CD4-positive, alpha-beta T cell treated with Interleukin-4 for 1 hour (primary cell): ENCODE measurements around the gene CDYL2.
A peak's percentile ranks its signal among the peaks of the same experiment; 100 is the strongest.
"Not testable (repeated sequence)": the region's sequence is repeated elsewhere in the genome, so short reads cannot be mapped to it uniquely, and the experiment has no call there.

ENCODE experiments used
- DNase-seq, 2 donors: peaks; one replicate each; pipeline ENCODE4 v3.0.0-alpha.2; 2020 to 2022

The CDYL2 gene

DNA sequence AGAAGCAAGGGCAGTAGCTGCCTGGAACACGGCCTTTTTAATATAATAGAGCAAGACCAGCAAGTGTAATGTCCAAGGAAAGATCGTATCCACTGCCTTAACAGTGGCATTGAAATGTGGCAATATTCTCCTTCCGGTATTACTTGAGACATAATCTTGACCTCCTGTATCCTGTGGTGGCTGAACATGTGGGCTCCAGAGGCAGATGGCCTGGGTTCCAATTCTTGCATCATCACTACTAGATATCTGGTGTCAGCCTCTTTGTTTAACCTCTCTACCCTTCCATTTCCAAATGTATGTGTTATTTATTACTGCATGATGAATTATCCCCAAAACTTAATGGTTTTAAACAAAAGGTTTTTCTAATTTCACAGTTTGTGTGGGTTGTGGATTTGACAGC is 3.5 kb upstream of the CDYL2 start:
- no peak for DNase-seq

DNA sequence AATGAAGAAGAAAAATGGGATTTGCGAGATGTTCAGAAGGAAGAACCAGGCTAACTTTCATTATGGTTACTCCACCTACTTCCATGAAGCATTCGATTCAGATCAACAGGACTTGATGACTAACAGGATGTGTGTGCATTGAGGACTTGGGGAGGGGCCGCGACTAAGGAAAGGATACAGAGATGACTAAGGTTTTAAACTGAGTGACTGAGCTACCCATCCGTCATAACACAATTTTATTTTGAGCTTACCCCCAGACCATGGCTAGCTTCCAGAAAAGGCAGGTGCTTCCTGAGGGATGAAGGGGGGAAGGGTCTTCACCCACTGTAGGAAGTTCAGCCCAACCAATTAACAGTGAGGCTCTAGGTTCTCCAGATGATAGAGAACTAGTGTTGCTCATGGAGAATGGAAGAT is 2.5 kb upstream of the CDYL2 start:
- peak; percentile 30 to 33 for DNase-seq

DNA sequence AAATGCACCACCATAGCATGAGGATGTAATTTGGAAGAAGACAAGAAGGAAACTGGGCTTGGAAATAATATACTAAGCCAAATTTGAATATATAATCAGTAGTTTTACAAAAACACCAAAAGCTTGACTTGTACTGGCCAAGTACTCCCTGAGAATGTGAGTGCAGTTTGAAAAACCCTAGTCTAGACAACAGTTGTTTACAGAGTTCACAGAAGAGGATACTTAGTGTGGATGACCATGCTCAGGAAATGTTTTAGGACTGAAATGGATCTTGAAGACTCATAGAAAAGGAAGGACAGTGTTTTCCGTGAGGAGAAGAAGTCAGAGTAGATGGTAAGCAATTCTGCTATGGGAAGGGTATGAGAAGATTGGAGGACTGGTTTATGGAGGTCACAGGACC is 1.9 kb upstream of the CDYL2 start:
- DNase-seq: no peak

DNA sequence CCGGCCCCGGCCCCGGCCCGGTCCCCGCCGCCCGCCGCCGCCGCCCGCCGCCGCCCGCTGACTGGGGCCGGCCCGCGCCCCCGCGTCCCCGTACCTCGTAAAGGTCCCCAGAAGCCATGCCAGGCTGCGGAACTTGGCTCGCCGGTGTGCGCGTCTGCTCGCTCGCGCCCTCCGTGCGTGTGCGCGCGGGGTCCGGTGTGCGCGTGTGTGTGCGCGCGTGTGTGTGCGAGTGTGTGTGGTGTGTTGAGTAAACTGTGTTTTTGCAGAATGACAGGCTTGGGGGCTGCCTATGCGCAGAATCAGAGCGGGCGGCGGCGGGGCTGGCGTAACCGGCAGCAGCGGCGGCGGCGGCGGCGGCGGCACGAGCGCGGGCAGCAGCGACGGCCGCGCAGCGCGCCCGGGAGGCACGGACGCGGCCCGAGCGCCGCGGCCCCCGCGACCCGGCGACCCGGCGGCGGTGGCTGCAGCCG is 307 bp downstream of the CDYL2 start:
- DNase-seq: peak; percentile 52 to 69

DNA sequence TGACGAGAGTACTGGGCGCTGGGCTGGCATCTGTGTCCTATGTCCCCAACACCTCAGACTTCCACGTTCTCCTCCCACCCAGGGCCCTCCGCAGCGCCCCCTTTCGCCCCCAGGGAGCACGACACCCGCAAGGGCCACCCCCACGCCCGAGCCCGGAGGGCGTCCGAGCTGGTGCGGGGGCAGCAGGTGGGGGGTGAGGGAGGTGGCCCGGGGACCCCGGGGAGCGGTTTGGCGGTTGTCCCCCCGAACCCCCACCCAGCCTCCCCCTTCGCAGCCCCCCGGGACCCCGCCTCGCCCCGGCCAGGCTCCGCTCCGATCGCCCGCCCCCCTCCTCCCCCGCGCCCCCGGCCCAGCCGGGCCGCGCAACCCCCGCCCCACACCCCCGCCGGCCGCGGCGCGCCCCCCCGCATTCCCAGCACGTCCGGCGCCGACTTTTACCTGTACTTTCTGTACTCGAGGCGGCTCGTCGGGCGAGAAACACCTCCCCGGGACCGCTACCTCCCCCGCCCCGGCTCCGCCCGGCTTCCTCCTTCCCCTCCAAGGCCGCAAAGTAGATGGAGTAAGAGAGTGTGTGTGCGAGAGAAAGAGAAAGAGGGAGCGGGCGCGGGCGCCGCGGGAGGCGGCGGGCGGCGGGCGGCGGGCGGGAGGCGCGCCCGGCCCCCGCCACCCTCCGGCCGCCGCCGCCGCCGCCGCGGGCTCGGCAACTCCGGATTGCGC is 901 bp downstream of the CDYL2 start:
- peak; percentile 24 to 56 for DNase-seq

DNA sequence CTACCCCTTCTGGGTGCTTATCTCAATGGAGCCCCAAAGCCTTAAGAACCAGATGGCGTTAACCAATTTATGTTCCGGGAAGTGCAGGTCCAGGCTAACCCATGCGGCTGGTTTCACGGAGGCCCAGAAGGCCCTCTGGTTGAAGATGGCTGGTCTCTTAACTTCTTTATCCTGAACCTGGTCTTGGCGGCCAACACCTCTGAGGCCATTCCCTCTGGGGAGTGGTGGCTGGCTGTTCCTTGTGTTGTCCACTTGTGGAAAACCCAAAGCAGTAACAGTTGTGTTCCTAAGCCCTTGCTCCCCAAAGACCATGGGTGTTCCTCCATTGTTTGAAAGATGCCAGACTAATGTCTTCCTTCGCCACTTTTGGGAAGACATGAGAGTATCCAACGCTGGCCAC is 1.5 kb downstream of the CDYL2 start:
- no peak for DNase-seq

DNA sequence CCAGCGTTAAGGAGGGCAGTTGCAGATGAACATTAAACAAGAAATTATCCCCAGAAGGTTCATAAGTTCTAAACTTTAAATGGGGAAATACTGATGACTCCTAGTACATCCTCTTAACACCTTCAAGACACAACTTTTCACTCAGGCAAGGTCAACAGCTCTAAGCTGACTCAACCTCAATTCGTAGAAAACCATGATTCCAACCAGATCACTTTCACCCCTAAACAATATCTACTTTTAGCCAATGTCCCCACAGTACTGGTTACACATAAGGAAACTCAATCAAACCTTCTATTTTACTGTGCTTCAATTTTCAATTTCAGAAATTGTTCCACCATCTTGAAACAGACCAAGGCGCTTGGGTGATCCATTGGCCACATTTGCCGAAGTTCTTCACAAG is 2.3 kb downstream of the CDYL2 start:
- DNase-seq: no peak

DNA sequence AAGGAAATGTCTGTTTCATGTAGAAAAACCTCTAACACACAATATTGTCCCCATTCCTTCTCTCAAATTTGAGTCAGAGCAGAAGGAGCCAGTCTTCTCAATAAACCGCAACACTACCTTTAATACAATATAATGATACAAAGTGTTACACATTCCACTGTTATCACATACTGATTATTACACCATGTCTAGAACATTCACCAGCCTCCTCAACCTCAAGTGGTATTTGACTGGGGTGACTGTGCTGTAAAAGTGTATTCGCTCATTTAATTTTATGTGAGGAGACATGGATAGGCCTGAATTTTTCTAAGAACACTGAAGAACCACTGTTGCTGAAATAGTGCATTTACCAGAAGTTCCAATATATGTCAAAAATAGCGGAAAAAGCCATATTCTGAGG is 10.3 kb downstream of the CDYL2 start:
- DNase-seq: no peak

DNA sequence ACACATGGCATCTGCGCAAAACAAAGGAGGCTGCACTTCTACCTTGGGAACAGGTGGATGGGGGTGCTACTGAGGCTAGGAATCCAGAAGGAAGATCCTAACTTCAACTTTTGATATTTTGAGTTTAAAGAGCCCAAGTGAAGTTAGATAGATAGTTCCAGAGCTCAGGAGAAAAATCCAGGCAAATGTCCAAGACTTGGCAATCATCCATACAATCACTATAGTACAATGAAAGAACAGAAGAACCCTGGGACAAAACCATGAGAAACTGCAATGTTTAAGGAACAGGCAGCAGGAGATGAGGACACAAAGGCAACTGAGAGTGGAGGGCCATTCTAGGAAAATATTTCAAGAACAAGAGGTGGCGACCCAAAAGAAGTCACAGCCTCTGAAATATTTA is 12.4 kb downstream of the CDYL2 start:
- no peak for DNase-seq

DNA sequence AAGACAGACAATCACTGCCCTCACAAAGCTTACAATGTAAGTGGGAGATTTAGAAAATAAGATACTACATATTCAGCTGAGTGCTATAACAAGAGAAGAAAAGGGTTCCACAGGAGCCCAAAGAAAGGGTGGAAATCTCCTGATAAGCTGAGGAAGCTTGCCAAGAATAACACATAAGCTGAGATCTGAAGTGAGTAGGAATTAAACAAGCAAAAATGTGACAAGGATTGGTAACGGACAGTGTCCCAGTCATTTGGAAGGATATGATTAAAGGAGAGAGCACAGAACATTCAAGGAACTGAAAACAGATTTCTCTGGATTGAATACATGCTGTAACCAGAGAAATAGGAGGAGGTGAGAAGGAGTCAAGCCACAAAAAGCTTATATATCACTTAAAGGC is 13.0 kb downstream of the CDYL2 start:
- no peak for DNase-seq

DNA sequence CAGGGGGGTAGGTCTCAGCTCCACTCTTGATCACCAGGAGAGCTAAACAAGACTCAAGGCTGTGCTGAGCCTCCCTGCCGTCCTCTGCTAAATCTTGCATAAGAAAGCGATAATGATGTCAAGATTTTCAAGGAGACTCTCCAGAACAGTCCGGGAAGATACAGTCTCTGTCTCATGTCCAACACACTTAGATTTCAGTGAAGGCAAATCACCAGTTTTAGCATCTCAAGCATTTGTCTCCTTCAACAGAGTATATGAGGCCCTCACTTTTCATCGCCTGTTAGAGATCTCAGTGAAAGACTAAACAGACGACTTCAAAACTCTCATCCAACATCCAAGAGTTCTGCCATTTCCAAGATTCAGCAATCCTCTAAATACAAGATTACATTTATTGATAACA is 13.6 kb downstream of the CDYL2 start:
- DNase-seq: no peak

DNA sequence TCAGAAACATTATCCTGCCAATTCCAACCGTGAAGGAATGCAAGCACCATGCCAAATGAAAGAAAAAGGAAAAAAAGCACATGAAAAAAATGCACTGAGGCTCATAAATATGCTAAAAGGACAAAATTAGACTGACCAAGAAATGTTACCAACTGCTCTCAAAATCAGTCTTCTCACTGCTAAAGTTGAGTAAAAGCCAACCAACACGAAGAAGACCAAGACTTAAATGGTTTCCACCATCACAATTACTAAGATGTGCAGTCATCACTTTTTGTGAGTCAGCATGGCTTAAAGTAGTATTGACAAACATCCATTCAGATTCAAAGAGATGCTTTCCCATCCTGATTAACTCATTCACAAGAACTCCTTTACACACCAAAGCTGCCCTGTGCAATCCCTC is 16.4 kb downstream of the CDYL2 start:
- no peak for DNase-seq

DNA sequence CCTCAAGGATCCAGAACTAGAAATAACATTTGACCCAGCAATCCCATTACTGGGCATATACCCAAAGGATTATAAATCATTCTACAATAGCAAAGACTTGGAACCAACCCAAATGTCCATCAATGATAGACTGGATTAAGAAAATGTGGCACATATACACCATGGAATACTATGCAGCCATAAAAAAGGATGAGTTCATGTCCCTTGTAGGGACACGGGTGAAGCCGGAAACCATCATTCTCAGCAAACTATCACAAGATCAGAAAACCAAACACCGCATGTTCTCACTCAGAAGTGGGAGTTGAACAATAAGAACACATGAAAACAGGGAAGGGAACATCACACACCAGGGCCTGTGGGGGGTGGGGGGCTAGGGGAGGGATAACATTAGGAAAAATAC is 17.8 kb downstream of the CDYL2 start:
- not testable (repeated sequence) for DNase-seq

DNA sequence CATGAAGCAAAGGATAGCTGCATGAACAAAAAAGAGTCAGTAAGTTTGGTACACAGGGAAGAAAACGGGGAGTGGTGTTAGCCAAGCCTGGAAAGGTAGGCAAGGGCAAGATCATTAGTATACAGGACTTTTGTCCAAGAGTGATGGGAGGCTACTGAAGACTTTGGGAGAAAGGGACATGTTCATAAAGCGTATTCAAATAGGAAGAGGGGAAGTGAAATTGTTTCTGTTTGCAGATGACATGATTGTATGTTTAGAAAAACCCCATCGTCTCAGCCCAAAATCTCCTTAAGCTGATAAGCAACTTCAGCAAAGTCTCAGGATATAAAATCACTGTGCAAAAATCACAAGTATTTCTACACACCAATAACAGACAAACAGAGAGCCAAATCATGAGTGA is 19.4 kb downstream of the CDYL2 start:
- DNase-seq: no peak

DNA sequence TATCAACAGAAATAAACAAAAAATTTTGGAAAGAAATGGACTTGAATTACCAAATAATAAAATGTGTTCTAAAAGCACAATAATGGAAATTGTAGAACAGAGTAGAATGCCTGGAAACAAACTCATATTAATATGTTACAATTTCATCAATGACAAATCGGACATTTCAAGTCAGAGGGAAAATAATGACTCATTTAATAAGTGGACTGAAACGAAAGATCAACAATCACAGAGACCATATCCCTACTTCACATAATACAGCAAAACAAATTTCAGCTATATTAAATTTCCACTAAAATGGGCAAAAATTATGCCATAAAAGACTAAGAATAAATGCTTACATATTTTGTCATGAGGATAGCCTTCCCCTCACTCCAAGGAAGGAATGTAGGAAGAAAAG is 25.7 kb downstream of the CDYL2 start:
- DNase-seq: no peak

DNA sequence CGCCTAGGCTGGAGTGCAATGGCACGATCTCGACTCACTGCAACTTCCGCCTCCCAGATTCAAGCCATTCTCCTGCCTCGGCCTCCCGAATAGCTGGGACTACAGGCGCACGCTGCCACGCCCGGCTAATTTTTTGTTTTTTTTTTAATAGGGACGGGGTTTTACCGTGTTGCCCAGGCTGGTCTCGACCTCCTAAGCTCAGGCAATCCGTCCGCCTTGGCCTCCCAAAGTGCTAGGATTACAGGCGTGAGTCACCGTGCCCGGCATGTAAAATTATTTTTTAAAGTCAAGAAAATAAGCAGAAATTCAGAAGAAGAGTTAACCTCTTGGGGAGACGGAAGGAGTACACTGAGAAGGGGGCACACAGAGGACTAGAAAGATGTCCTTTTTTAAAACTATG is 27.5 kb downstream of the CDYL2 start:
- DNase-seq: no peak

DNA sequence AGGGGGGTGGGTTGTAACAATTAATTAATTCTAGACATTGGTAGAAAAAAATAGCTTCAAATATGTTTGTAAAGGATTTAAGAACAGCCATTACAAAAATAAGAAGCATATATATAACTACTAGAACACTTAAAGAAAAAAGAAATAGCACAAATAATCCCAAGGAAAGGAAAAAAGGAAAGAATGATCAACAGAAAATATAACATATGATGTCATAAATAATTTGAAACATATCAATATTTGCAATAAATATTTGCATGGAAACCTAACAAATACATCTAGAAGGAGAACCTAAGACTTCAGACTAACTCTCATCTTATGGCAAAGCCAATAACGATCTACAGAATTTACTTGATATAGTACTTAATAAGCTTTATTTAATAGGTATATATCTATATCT is 28.9 kb downstream of the CDYL2 start:
- no peak for DNase-seq

DNA sequence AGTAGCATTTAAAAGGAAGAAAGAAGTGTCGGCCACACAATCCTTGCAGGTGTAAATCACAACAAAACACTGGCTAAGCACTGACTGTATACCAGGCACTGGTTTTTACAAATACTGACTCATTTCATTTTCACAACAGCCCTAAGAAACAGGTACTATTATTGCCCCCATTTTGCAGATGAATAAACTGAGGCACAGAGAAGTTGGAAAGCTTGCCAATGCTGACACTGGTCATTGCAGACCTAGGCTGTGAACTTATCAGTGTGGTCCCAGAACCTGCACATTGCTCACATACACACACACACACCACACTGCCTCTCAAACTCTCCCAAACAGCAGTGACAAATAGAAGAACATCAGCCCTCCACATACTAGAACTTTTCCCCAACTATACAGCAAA is 37.6 kb downstream of the CDYL2 start:
- DNase-seq: no peak

DNA sequence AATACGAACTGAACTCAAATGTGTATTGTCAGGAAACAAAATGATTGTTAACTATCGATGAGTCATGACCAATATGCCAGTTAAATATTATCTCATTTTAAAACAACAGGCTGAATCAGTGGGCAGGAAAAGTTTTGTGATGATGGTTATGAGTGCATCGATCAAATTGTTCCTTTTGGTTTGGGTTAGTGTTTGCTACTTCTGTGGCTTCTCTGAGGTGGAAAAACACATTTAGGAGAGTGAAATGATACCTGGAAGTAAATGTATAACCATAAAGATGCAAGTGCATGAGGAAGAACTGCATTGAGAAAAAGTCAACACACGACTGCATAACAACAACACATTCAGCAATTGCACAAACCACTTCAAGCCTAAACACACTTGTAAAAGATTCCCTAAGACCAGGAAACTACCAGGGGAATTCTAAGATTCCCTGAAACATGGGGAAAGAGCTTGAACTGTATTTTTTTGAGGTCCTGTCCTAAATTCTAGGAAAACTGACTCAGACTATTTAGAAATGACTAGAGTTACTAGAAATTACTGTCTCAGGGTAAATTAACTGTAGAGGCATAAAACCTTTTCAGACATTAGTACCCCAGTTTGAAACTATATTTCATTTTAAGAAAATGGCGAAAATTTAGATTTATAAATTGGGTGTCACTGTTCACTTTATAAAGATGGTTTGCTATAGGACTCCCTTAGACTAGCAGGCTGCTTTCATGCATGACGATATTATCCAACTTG is 44.8 kb downstream of the CDYL2 start:
- no peak for DNase-seq

DNA sequence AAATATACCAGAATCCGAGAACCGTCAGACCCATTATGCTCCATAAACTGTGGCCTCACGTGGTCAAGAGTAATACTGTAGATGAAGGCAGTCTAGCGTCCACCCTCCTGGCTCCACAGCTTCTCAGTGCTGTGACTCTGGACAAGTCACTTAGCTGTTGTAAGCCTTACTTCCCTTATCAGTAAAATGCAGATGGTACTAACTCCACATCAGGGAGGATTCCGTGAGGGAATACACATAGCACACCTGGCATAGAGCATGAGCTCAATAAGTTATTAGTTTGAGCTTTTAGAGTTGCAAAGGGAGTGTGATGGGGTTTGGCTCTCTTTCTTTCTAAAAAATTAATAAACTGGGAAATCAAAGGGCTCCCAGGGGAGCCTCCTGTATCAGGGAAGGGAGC is 49.9 kb downstream of the CDYL2 start:
- DNase-seq: no peak

DNA sequence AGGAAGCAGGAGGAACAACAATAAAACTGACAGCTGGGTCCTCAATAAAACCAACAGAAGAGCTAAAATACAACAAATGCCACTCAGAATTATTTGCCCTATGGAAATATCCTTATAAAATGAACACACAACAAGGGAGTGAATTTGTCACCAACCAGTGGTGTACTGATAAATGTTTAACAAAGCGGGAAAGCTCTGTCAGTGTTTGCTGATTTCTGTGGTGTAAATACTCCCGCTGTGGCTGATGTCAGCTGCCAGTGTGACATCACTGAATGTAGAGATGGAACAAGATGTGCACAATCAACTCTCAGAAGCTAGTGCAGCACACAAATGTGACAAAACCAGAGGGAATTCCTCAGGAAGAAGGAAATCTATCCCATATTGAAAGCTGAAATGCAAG is 51.9 kb downstream of the CDYL2 start:
- no peak for DNase-seq

DNA sequence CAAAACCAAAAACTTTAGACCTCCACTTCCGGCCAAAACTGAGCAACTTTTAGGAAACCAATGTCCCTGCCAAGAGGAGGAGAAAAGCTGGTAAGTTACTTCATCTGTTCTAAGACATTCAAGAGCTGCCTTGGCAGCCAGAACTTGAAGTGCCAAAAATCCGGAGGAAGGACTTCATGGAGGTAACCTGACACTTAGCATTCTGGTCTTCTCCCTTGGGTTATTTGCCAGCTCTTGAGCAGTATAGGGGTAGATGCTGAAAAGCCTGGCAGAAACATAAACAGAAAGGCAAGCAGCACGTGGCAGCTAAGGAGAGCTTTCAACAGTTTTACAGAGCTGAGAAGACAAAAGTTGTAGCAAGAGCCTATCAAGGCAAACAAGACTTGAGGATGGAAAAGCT is 53.2 kb downstream of the CDYL2 start:
- no peak for DNase-seq

DNA sequence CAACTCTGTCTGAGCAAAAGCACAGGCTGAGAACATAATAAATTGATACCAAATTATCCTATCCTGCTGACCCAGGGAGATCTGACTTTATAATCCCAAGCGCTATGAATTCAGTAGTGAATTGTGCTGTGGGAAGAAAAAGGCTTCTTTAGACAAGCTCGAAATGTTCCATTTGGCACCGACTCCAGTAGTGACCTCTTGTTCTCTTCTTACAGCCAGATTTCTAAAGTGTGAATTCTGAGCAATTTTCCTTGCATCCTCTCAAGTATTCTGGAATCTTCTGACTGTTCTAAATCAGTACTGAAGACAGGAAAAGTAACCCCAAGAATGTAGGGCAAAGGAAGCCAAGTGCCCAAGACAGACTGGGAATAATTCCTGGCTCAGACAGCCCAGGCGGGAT is 58.2 kb downstream of the CDYL2 start:
- DNase-seq: no peak

DNA sequence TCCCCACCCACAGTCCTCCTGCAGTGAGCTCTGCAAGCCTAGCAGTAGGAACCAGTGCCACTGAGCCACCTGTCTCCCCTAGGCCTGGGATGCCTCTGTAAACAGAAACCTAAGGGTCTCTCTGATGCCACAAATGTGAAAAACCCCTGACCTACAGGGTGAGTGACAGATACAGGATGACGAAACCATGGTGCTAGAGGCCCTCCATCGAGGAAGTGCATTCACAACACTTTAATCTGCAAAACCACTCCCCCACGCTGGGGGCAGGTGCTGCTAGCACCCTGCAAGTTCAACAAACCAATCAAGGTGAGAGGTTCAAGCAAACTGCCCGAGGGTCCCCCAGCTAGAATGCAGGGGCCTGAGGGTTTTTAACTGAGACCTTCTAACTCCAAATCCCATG is 59.5 kb downstream of the CDYL2 start:
- no peak for DNase-seq

DNA sequence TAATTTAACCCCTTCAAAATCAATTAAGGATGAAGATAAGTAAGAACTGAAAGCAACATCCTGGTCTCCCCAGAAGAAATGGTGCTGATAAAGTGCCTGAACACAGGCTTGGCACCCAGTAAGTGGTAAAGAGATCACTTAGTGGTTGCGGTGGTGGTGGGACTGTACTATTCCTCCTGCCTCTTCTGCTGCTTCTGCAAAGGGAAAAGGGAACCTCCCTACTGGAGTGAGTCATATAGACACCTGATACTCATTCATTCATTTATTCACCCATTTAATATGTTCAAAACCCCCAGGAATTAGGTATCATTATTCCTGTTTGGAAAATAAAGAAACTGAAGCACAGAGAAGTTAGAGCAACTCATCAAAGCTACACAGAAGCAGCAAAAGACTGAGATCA is 60.6 kb downstream of the CDYL2 start:
- no peak for DNase-seq
